Adrenal gland (tissue), 5 donors: ENCODE measurements around the gene SLC29A3.

Experiments used
- POLR2A ChIP-seq, 2 donors: fragments of 450-650 bp; IDR thresholded peaks; one replicate each; pipeline ENCODE4 v1.6.1; 2017; ENCODE audit warnings: antibody characterized with exemption in 2 of 2, mild to moderate bottlenecking in 2 of 2, moderate library complexity in 1 of 2
- TF ChIP-seq, protein P1 (sequence below), 6 experiments: fragments of 450-650 bp in 4 of 6; fragments of 200-600 bp in 2 of 6; sonication (generic) in 1 of 6; IDR thresholded peaks; 1 replicate in 5 of 6; 2 replicates in 1 of 6; pipeline versions ENCODE4 v1.5.1 to v1.8.0; 2016 to 2021; ENCODE audit warnings: antibody characterized with exemption in 6 of 6, mild to moderate bottlenecking in 2 of 6, moderate library complexity in 1 of 6
- donor health status: DM: no; HTN: no; CAD: no.

DNA sequence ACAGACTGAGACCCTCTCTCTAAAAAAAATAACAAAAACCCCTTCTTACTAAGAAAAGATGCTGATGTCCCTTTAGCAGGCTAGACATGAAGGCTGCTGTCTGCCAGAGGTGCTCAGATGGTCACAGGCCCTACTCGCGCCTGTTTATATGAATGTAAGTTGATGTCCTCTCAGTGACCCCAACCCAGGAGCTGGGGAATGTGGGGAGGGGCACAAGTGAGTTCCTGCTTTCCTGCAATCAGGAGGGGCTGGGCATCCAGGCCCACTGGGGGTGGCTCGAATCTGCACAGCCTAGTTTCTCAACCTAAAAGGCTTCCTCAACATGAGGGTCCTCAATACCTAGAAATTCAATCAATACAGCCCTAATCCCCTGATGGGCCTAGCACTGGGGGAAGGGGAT lies 12.1 kb upstream of the SLC29A3 start:
- TF ChIP-seq, protein P1, sequence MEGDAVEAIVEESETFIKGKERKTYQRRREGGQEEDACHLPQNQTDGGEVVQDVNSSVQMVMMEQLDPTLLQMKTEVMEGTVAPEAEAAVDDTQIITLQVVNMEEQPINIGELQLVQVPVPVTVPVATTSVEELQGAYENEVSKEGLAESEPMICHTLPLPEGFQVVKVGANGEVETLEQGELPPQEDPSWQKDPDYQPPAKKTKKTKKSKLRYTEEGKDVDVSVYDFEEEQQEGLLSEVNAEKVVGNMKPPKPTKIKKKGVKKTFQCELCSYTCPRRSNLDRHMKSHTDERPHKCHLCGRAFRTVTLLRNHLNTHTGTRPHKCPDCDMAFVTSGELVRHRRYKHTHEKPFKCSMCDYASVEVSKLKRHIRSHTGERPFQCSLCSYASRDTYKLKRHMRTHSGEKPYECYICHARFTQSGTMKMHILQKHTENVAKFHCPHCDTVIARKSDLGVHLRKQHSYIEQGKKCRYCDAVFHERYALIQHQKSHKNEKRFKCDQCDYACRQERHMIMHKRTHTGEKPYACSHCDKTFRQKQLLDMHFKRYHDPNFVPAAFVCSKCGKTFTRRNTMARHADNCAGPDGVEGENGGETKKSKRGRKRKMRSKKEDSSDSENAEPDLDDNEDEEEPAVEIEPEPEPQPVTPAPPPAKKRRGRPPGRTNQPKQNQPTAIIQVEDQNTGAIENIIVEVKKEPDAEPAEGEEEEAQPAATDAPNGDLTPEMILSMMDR (IDR thresholded peaks at IDR 0.05) = no peak
- TF ChIP-seq POLR2A (IDR thresholded peaks at IDR 0.05) = no peak
